GM19239 (cell line): Measurements from ENCODE around the gene HSP90AB1.

Experiments
- DNase-seq: peaks from one replicate; pipeline ENCODE4 v3.0.0; 2011; ENCODE audit warnings: low spot score; ENCODE audit not compliant: insufficient read length
- FAIRE-seq: peaks from 2 replicates; lab custom pipeline; 2011; peaks lifted over from hg19 to GRCh38; lab: Jason Lieb, UNC

The HSP90AB1 gene

GRCh38 chr6:44234101-44235025 lies 12.5 kb upstream of the HSP90AB1 start:
- FAIRE-seq, result no peak
- DNase-seq, result no peak

DNA sequence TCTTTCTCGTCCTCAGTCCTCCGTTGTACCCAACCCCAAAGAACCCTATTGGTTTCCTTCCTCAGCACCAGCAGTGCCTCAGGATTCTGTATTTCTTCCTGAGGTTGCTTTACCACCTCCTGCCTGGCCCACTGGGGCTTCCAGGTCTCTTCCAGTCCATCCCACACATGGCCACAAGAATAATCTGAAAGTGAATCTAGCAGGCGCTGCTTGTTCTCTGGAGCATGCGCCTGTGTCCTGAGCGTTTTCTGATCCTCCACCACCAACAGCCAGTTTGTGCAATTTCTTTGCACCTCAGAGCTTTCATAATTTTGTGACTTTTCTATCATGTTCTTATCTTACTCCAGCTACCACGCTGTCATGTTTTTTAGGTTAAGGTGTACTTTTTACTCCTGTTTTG lies 11.6 kb upstream of the HSP90AB1 start:
- no peak for DNase-seq
- FAIRE-seq, result no peak

DNA sequence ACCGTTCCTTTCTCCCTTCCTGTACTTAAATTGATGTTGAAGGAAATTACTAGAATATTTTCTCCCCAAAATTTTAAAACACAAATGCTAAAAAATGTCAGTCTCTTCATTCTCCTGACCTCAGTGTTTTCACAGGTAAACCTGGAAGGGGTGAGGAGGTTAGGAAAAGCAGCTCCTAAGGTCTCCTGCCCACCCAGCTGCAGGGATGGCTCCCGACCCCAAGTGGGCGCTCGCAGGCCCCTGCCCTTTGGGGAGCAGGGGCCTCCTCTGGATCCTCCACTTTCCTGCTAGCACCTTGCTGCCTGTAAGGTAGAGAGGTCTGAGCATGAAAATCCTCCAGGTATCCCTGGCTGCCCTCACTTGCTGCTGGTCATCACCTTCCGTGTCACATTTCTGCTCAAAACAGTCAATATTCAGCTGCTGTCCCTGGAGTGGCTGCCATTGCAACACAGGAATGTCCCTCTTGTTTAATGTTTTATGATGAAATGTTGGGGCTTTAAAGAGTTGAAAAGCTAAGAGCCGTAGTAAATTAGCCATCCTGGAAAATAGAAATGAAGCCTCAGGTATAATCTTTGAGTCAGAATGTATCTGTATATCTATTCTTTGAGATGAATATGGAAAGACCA lies 10.9 kb upstream of the HSP90AB1 start:
- DNase-seq (no peak), FAIRE-seq (no peak)

DNA sequence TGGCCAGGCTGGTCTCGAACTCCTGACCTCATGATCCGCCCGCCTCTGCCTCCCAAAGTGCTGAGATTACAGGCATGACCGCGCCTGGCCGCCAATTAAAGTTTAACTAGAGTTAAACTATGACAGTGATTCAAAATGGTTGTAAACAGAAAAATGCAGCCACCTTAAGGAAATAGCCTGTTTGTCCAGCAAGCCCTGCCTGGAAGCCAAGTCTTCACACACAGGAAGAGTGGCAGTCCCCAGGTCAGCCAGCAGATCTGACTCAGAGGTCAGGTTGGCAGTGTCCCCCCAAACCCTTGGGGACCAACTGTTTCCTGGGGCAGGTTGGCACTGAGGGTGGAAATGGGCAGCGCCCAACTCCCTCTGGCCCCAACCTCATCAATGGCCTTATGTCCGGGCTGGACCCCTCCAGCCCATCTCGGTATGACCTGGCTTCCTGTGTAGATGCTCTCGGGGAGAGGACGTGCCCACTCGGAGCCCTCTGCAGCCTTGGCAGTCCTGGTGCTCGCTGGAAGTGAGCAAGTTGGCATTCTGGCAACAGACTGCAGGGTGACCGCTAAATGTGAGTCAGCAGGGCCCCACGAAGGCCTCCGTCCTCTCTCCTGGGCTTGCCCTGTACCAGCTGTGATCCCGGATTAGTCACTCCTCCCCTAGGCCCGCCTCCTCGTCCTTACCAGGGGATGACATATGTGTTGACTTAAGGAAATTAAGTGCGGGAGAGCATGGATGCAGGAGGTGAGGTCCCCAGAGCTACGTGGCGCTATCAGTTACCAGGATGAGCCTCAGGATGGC lies 9.7 kb upstream of the HSP90AB1 start:
- DNase-seq (no peak), FAIRE-seq (peak; percentile 72)

- DNase-seq (peak; percentile 76), FAIRE-seq (peak; percentile 64)
These were observed 9.0 kb upstream of the HSP90AB1 start for GRCh38 chr6:44237813-44238433.

DNA sequence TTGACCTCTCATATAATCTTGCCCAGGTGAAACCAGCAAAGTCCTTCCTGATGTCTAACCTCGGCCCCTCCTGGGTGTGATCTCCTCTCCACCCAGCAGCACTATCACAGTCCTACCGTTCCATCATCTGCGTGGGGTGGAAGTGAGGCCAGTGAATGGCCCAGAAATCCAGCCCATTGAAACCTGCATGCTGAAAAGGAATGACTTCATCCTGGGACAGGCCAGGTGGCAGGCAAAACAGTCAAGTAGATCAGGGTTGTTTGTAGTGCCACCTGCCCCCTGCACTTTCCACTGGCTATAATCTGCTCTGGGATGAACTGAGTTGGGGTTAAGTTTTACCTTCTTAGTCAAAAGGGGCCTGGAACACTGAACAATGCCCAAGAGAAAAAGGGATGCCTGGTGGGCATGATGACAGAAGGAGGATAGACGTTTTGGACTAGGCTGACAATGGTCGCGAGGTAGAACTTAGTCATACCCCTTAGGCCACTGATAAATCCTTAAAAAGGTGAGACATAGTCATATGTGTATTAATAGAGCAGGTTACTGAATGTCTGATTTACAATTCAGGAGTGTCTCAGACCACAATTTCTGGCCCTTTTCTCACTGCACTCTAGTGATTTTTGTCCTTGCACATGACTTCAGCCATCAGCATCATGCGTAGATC lies 8.1 kb upstream of the HSP90AB1 start:
- FAIRE-seq, result no peak
- no peak for DNase-seq

- DNase-seq, result no peak
- FAIRE-seq, result no peak
These were observed 3.6 kb upstream of the HSP90AB1 start for GRCh38 chr6:44243345-44243744.

- no peak for DNase-seq
- FAIRE-seq, result peak; percentile 18
These were observed 1.4 kb upstream of the HSP90AB1 start for GRCh38 chr6:44245391-44245911.

GRCh38 chr6:44245912-44246662 lies 814 bp upstream of the HSP90AB1 start:
- FAIRE-seq (no peak), DNase-seq (no peak)

GRCh38 chr6:44247338-44248302 lies 719 bp downstream of the HSP90AB1 start:
- FAIRE-seq (no peak), DNase-seq (no peak)

- DNase-seq, result no peak
- FAIRE-seq, result no peak
These were observed 1.7 kb downstream of the HSP90AB1 start for GRCh38 chr6:44248579-44248978.

- DNase-seq (no peak), FAIRE-seq (no peak)
These were observed 2.3 kb downstream of the HSP90AB1 start for GRCh38 chr6:44249082-44249748.

GRCh38 chr6:44250067-44250717 lies 3.3 kb downstream of the HSP90AB1 start:
- DNase-seq, result no peak
- no peak for FAIRE-seq

- DNase-seq (no peak), FAIRE-seq (no peak)
These were observed 3.8 kb downstream of the HSP90AB1 start for GRCh38 chr6:44250718-44251123.

GRCh38 chr6:44251576-44252524 lies 4.9 kb downstream of the HSP90AB1 start:
- DNase-seq (no peak), FAIRE-seq (no peak)
